Kidney epithelial cell (primary cell): ENCODE data around the gene EMILIN2. TPM values are rescaled to one million over a fixed set of nuclear protein-coding genes. Genes with fewer than 3 reads are reported as not detected.
"Not testable (repeated sequence)": the region's sequence is repeated elsewhere in the genome, so short reads cannot be mapped to it uniquely, and the experiment has no call there.

Source experiments
- DNase-seq: peaks from one replicate; pipeline ENCODE4 v3.0.0-alpha.2; 2010; ENCODE audit warnings: low read depth
- H3K27me3 ChIP-seq: 2 replicates; pipeline ENCODE4 v1.6.0; 2011; ENCODE audit warnings: low read length; ENCODE audit not compliant: control insufficient read depth, insufficient read depth
- H3K36me3 ChIP-seq: 2 replicates; pipeline ENCODE4 v1.5.1; 2011; ENCODE audit warnings: low read length; ENCODE audit not compliant: control insufficient read depth, insufficient read depth
- H3K4me3 ChIP-seq: 2 replicates; pipeline ENCODE4 v1.5.1; 2011; ENCODE audit warnings: low read depth, mild to moderate bottlenecking, control low read depth, low read length
- CTCF ChIP-seq: IDR thresholded peaks from 2 replicates; pipeline ENCODE4 v1.5.1; 2011; ENCODE audit warnings: mild to moderate bottlenecking, moderate library complexity, low read length, control low read depth, inconsistent platforms; ENCODE audit not compliant: insufficient read depth, poor library complexity, severe bottlenecking
- total RNA-seq: library from RNA; depleted of rRNA; stranded (reverse); fragments of >200 nt; gene quantifications from 2 replicates; pipeline ENCODE4 v1.2.3, GENCODE V29; 2015

The EMILIN2 gene
- total RNA-seq, 1 donor from 2014 or later = 27.0 TPM

DNA sequence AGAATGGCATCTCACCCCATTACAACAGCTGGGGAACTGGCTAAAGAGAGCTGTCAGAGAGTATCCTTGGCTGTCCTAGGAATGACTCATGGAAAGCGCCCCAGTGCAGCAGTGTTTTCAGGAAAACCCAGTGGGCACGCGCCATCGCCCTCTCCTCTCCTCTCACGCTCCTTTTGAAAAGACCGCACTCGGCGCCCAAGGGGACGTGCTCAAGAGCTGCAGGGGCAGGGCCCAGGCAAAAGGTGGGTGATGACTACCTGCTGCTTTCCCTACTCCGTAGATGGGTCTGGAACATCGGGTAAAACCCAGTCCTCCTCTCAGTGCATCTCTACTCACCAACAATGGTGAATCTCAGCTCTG is 68.1 kb downstream of the EMILIN2 start:
- no peak for TF ChIP-seq CTCF
- H3K27me3 ChIP-seq = no peaks in the 10 kb centered on the region
- no peaks in the 10 kb centered on the region for H3K36me3 ChIP-seq
- H3K4me3 ChIP-seq = no peak overlapping the region
- no peak for DNase-seq

GRCh38 chr18:2915486-2915885 is 68.7 kb downstream of the EMILIN2 start:
- H3K27me3 ChIP-seq, DNase-seq: not testable (repeated sequence)

GRCh38 chr18:2916184-2916583 is 69.4 kb downstream of the EMILIN2 start:
- no peak for DNase-seq
- H3K36me3 ChIP-seq = no peaks in the 10 kb centered on the region
- no peak for TF ChIP-seq CTCF

More at GRCh38 chr18:2915486-2915885, 68.7 kb downstream of the EMILIN2 start:
- H3K4me3 ChIP-seq, H3K36me3 ChIP-seq: not testable (repeated sequence)

GRCh38 chr18:2917259-2918047 is 70.6 kb downstream of the EMILIN2 start:
- Histone ChIP-seq H3K27me3 (no peaks in the 10 kb centered on the region), H3K36me3 (no peaks in the 10 kb centered on the region), H3K4me3 (no peak overlapping the region)
- DNase-seq = no peak
- TF ChIP-seq CTCF = no peak

More at GRCh38 chr18:2916184-2916583, 69.4 kb downstream of the EMILIN2 start:
- no peaks in the 10 kb centered on the region for H3K27me3 ChIP-seq
- H3K4me3 ChIP-seq = no peak overlapping the region

GRCh38 chr18:2918761-2919550 is 72.2 kb downstream of the EMILIN2 start:
- H3K4me3 ChIP-seq = no peak overlapping the region
- H3K36me3 ChIP-seq = no peaks in the 10 kb centered on the region
- no peaks in the 10 kb centered on the region for H3K27me3 ChIP-seq
- DNase-seq = no peak
- TF ChIP-seq CTCF = no peak

DNA sequence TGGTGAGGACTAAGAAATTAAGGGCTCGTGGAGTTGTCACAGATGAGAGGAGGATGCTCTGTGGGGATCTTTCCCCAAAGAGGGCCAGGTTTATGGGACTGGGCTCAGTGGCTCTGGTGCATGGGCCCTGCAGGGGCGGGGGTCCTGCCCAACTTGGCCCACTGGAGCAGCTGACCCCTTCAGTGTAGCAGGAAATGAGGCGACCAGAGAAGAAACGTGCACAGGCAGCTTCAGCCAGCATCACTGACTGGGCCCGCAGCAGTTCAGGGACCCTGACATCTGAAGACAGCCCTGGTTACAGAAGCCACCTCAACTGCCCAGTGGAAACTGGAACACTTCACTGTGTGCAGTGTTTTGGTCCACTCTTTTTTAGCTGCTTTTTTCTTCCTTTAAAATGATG is 72.8 kb downstream of the EMILIN2 start:
- TF ChIP-seq CTCF = no peak
- no peaks in the 10 kb centered on the region for H3K36me3 ChIP-seq
- DNase-seq = no peak
- no peak overlapping the region for H3K4me3 ChIP-seq
- H3K27me3 ChIP-seq = no peaks in the 10 kb centered on the region
